ENCODE results near the gene YTHDF1. TPM values are rescaled to one million over a fixed set of nuclear protein-coding genes. Genes with fewer than 3 reads are reported as not detected.

Gene YTHDF1
- total and polyA plus RNA-seq, 2 of the 8 experiments (the other 6 are each of a cell fraction or from before 2014, with no cell fraction given), result 32.8 to 66.0 TPM

DNA sequence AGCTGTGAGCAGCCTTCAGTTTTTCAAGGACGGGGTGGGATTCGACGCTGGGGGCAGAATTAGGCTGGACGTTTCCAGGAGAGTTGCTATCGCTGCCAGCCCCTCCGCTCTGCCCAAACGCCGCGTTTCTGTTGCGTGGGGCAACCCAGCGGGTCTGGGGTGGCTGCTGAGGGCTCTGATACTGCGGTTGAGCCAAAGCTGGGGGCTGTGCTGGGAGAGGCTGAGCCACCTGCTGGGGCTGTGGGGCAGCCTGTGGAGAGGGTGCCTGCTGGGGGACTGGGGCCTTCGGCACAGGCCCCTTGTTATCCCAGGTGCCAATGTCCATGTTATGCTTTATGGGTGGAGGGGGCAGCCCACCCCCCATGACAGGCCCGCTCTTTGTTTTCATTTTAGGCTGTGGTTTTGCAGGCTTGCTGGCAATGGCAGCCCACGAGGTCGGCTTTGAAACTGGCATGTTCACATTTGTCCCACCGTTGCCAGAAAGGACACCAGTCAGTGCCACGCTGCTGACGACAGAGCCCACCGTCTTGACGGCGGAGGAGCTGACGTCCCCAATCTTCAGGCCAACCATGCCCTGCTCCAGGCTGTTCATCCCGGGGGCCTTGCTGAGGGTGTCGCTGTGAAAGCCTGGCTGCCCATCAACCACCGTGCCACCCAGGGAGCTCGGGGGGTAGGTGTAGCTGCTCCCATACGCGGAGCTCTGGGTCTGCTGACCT lies 13.0 kb downstream of the YTHDF1 start (continued):
- TF ChIP-seq BCL11A (IDR thresholded peaks at IDR 0.05; ENCODE audit: low read depth in 2 of 2, low read length in 2 of 2) (no peak), TAF1 (IDR thresholded peaks at IDR 0.05; ENCODE audit: low read depth, low read length) (no peak), TEAD4 (IDR thresholded peaks at IDR 0.05; ENCODE audit: low read depth, low read length) (no peak), SP1 (IDR thresholded peaks at IDR 0.05; ENCODE audit: low read depth, low read length) (no peak), SAP30 (IDR thresholded peaks at IDR 0.05; ENCODE audit: insufficient read depth, insufficient replicate concordance, low read length) (no peak)

Data from H1 (cell line).